HCT116 (cell line): ENCODE data around the gene HIVEP2. TPM values are rescaled to one million over a fixed set of nuclear protein-coding genes. Genes with fewer than 3 reads are reported as not detected.

Experiments used
- ATAC-seq: fragments of 200-7000 bp; cut with Tn5 transposase; 2 replicates; pipeline ENCODE4 v1.9.1; 2020; ENCODE audit warnings: mild to moderate bottlenecking, moderate library complexity
- BruUV-seq: library from RNA; stranded (reverse); fragments of 400-500 nt; replicated peaks from 2 replicates; lab custom pipeline; 2021; lab: Mats Ljungman, UMichigan
- CTCF ChIA-PET: fragments of 300-600 bp; sonication (Branson Sonifier 250); formaldehyde crosslinking; loops from one replicate; lab custom pipeline; 2021; ENCODE audit warnings: antibody characterized with exemption; lab: Charles Lee
- POLR2A ChIA-PET: fragments of 300-600, 350-600 bp; sonication (Branson Sonifier 250); formaldehyde crosslinking; loops from one replicate; lab custom pipeline; 2021; ENCODE audit warnings: antibody characterized with exemption; lab: Charles Lee
- RAD21 ChIA-PET, 2 experiments: fragments of 300-600 bp; sonication (Branson Sonifier 250); formaldehyde crosslinking; loops; one replicate each; lab custom pipeline; 2023; ENCODE audit warnings: low total read pairs in 2 of 2; ENCODE audit not compliant: uncharacterized antibody in 2 of 2, unreplicated experiment in 2 of 2, low non-redundant PET in 1 of 2; lab: Charles Lee
- DNase-seq: peaks from one replicate; pipeline ENCODE4 v3.0.0-alpha.2; 2010; ENCODE audit warnings: low read depth, low spot score
- H2AFZ ChIP-seq: fragments of 200-600 bp; shearing (Covaris generic), sonication (generic); 2 replicates; pipeline ENCODE4 v1.6.1; 2017; ENCODE audit warnings: low read depth, mixed run types, mixed read lengths, antibody characterized with exemption, low read length; ENCODE audit not compliant: poor library complexity, severe bottlenecking
- H3K27ac ChIP-seq: 2 replicates; pipeline ENCODE4 v1.5.1; 2012; ENCODE audit warnings: low read depth, low read length
- H3K27me3 ChIP-seq: fragments of 200-600 bp; sonication (generic); 2 replicates; pipeline ENCODE4 v1.6.1; 2016; ENCODE audit warnings: mixed run types, low read length, mixed read lengths; ENCODE audit not compliant: insufficient read depth
- H3K36me3 ChIP-seq, 2 experiments: fragments of 200-500 bp in 1 of 2; fragments of 200-600 bp in 1 of 2; sonication (Bioruptor generic) in 1 of 2; sonication (generic) in 1 of 2; 2 replicates each; pipeline versions ENCODE4 v1.5.1 to v1.6.1; 2014 to 2016; ENCODE audit warnings: low read length in 2 of 2, inconsistent platforms in 1 of 2, mixed read lengths in 1 of 2, mixed run types in 1 of 2; ENCODE audit not compliant: insufficient read depth in 2 of 2, control insufficient read depth in 1 of 2
- H3K4me1 ChIP-seq, 2 experiments: fragments of 200-600 bp in 1 of 2; sonication (generic) in 1 of 2; 2 replicates each; pipeline versions ENCODE4 v1.5.1 to v1.6.1; 2012 to 2017; ENCODE audit warnings: low read length in 2 of 2, inconsistent platforms in 1 of 2, mild to moderate bottlenecking in 1 of 2, mixed read lengths in 1 of 2, mixed run types in 1 of 2, moderate library complexity in 1 of 2; ENCODE audit not compliant: insufficient read depth in 2 of 2, control insufficient read depth in 1 of 2
- H3K4me2 ChIP-seq: fragments of 200-600 bp; sonication (generic); 2 replicates; pipeline ENCODE4 v1.6.1; 2017; ENCODE audit warnings: mixed run types, low read length, mixed read lengths
- H3K4me3 ChIP-seq, 2 experiments: fragments of 200-600 bp in 1 of 2; sonication (generic) in 1 of 2; replicated peaks in 1 of 2; 2 replicates each; pipeline ENCODE4 v1.5.1; 2011 to 2016; ENCODE audit warnings: low read length in 2 of 2, control low read depth in 1 of 2, low read depth in 1 of 2, mild to moderate bottlenecking in 1 of 2, mixed read lengths in 1 of 2, mixed run types in 1 of 2
- H3K79me2 ChIP-seq: fragments of 200-600 bp; sonication (generic); 2 replicates; pipeline ENCODE4 v1.6.1; 2017; ENCODE audit warnings: mild to moderate bottlenecking, mixed run types, low read length, moderate library complexity, mixed read lengths; ENCODE audit not compliant: insufficient read depth
- H3K9ac ChIP-seq: fragments of 200-600 bp; sonication (generic); 2 replicates; pipeline ENCODE4 v1.6.1; 2016; ENCODE audit warnings: low read length, mixed read lengths
- H3K9me2 ChIP-seq: fragments of 200-600 bp; sonication (generic), shearing (Covaris generic); 2 replicates; pipeline ENCODE4 v1.6.1; 2017; ENCODE audit warnings: mixed run types, mild to moderate bottlenecking, moderate library complexity; ENCODE audit not compliant: insufficient read depth
- H3K9me3 ChIP-seq, 2 experiments: fragments of 200-500 bp in 1 of 2; fragments of 200-600 bp in 1 of 2; sonication (Bioruptor generic) in 1 of 2; sonication (generic) in 1 of 2; 2 replicates each; pipeline ENCODE4 v1.6.1; 2014 to 2017; ENCODE audit warnings: low read length in 2 of 2, mixed read lengths in 2 of 2, inconsistent platforms in 1 of 2, low read depth in 1 of 2, mild to moderate bottlenecking in 1 of 2, mixed run types in 1 of 2, moderate library complexity in 1 of 2; ENCODE audit not compliant: control insufficient read depth in 1 of 2, insufficient read depth in 1 of 2
- H4K20me1 ChIP-seq: fragments of 200-600 bp; sonication (generic), shearing (Covaris generic); 2 replicates; pipeline ENCODE4 v1.6.1; 2017; ENCODE audit warnings: mixed run types, mild to moderate bottlenecking, moderate library complexity; ENCODE audit not compliant: insufficient read depth
- CBX3 ChIP-seq: IDR thresholded peaks from 2 replicates; pipeline ENCODE4 v1.6.1; 2012; ENCODE audit warnings: low read depth
- CTCF ChIP-seq, 3 experiments: fragments of 200-600 bp in 1 of 3; sonication (generic) in 1 of 3; IDR thresholded peaks in 2 of 3; conservative IDR thresholded peaks in 1 of 3; 2 replicates each; pipeline ENCODE4 v1.5.1; 2012 to 2017; ENCODE audit warnings: low read depth in 2 of 3, low read length in 2 of 3, antibody characterized with exemption in 1 of 3, borderline replicate concordance in 1 of 3, control low read depth in 1 of 3, mild to moderate bottlenecking in 1 of 3, mixed read lengths in 1 of 3, mixed run types in 1 of 3, moderate library complexity in 1 of 3; ENCODE audit not compliant: insufficient read depth in 1 of 3
- EGR1 ChIP-seq: IDR thresholded peaks from 2 replicates; pipeline ENCODE4 v1.6.1; 2012; ENCODE audit warnings: low read depth
- ELF1 ChIP-seq: IDR thresholded peaks from 2 replicates; pipeline ENCODE4 v1.6.1; 2012; ENCODE audit warnings: low read depth, borderline replicate concordance
- EZH2 ChIP-seq: fragments of 200-600 bp; sonication (generic); IDR thresholded peaks from 2 replicates; pipeline ENCODE4 v1.6.1; 2017; ENCODE audit warnings: antibody characterized with exemption, mixed run types
- EZH2phosphoT487 ChIP-seq: fragments of 200-600 bp; IDR thresholded peaks from 2 replicates; pipeline ENCODE4 v1.6.1; 2018; ENCODE audit warnings: antibody characterized with exemption, borderline replicate concordance
- FOSL1 ChIP-seq: IDR thresholded peaks from 2 replicates; pipeline ENCODE4 v1.6.1; 2012; ENCODE audit warnings: low read depth
- POLR2A ChIP-seq: IDR thresholded peaks from 2 replicates; pipeline ENCODE4 v1.7.0; 2011; ENCODE audit warnings: borderline replicate concordance; ENCODE audit not compliant: insufficient read depth, insufficient read length; ENCODE audit errors: extremely low read depth
- REST ChIP-seq: IDR thresholded peaks from 2 replicates; pipeline ENCODE4 v1.6.1; 2012; ENCODE audit warnings: low read depth
- SIN3A ChIP-seq: IDR thresholded peaks from 2 replicates; pipeline ENCODE4 v1.6.1; 2012; ENCODE audit warnings: low read depth
- SP1 ChIP-seq: IDR thresholded peaks from 2 replicates; pipeline ENCODE4 v1.6.1; 2012; ENCODE audit warnings: low read depth
- SRF ChIP-seq: IDR thresholded peaks from 2 replicates; pipeline ENCODE4 v1.6.1; 2012; ENCODE audit warnings: low read depth
- TCF7L2 ChIP-seq: IDR thresholded peaks from 2 replicates; pipeline ENCODE4 v1.7.0; 2011; ENCODE audit warnings: borderline replicate concordance, inconsistent platforms; ENCODE audit not compliant: insufficient read depth, insufficient read length; ENCODE audit errors: extremely low read depth
- YY1 ChIP-seq: IDR thresholded peaks from 2 replicates; pipeline ENCODE4 v1.6.1; 2011; ENCODE audit warnings: low read length, low read depth, moderate library complexity, mild to moderate bottlenecking; ENCODE audit not compliant: insufficient replicate concordance; ENCODE audit errors: extremely low read depth
- ZBTB33 ChIP-seq: IDR thresholded peaks from 2 replicates; pipeline ENCODE4 v1.6.1; 2011; ENCODE audit warnings: mild to moderate bottlenecking, low read length, moderate library complexity; ENCODE audit not compliant: insufficient replicate concordance; ENCODE audit errors: extremely low read depth
- intact Hi-C: fragments of 100-400 bp; cut with micrococcal nuclease; formaldehyde crosslinking; loops from 2 replicates; pipeline ENCODE4 v1.10.0; 2022
- total RNA-seq: library from RNA; stranded (reverse); gene quantifications from one replicate; pipeline ENCODE4 v1.2.1, GENCODE V29; 2021; ENCODE audit not compliant: unreplicated experiment

HIVEP2 gene
- total RNA-seq, 1 experiment from 2014 or later, result 8.1 TPM

- H3K4me1 ChIP-seq, result peaks cover 5 to 16% of the 10 kb centered on the region in 2 experiments; a peak in 3 of 4 replicates
- DNase-seq, result no peak
- H3K9me2 ChIP-seq, result no peaks in the 10 kb centered on the region
- ATAC-seq, result no peak
- no peaks in the 10 kb centered on the region for H3K27me3 ChIP-seq
- H3K36me3 ChIP-seq, result no peaks in the 10 kb centered on the region
- H2AFZ ChIP-seq, result no peak overlapping the region
- ChIA-PET CTCF (no interaction called here), POLR2A (no interaction called here), RAD21 (no interaction called here)
- H3K79me2 ChIP-seq, result no peaks in the 10 kb centered on the region
- no TSS peak for BruUV-seq
- H4K20me1 ChIP-seq, result no peaks in the 10 kb centered on the region
- H3K27ac ChIP-seq, result no peak overlapping the region
- no peaks in the 10 kb centered on the region for H3K9me3 ChIP-seq
- TF ChIP-seq SRF, result no peak
- TF ChIP-seq SIN3A, result no peak
- no peak for TF ChIP-seq REST
- no peak for TF ChIP-seq ZBTB33
- no peak for TF ChIP-seq FOSL1
- no peak for TF ChIP-seq TCF7L2
- no peak for TF ChIP-seq EZH2
- TF ChIP-seq CTCF (IDR thresholded peaks at IDR 0.05 in 2 of 3, conservative IDR thresholded peaks at IDR 0.05 in 1 of 3; ENCODE audit: borderline replicate concordance in 1 of 3, insufficient read depth in 1 of 3, low read depth in 2 of 3, low read length in 2 of 3), result no peak
- no peak for TF ChIP-seq YY1
- TF ChIP-seq POLR2A, result no peak
- no peak for TF ChIP-seq EZH2phosphoT487
- TF ChIP-seq SP1, result no peak
- no peak for TF ChIP-seq ELF1
- no peak for TF ChIP-seq CBX3
- TF ChIP-seq EGR1, result no peak
- no peak overlapping the region for H3K4me2 ChIP-seq
- H3K9ac ChIP-seq, result no peak overlapping the region
- intact Hi-C loops, result no loop called here
- H3K4me3 ChIP-seq, result no peak overlapping the region
Measured at GRCh38 chr6:142880201-142880600, 64.8 kb downstream of the HIVEP2 start.
